Measurements from ENCODE around the gene RAMP1. TPM values are rescaled to one million over a fixed set of nuclear protein-coding genes. Genes with fewer than 3 reads are reported as not detected.

The RAMP1 gene
- total RNA-seq, 1 donor from 2014 or later = 2.1 TPM

DNA sequence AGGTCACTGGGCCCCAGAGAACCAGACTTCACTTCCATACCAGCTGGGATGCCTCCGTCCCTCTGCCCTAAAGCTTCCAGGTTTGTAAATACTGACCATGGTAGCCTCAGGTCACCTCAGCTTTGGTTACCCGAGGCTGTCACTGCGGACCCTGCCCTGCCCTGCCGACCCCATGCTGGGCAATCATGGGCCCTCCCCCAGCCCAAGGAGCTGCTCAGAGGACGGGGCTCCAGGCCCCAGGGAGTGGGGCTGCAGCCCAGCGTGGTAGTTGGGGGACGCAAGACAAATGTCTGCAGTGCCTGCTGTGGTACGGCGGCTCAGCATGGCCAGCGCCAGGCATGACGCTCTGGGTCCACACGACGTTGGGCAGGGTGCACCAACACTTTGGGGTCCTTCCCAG is 25.3 kb downstream of the RAMP1 start:
- TF ChIP-seq, protein P1, sequence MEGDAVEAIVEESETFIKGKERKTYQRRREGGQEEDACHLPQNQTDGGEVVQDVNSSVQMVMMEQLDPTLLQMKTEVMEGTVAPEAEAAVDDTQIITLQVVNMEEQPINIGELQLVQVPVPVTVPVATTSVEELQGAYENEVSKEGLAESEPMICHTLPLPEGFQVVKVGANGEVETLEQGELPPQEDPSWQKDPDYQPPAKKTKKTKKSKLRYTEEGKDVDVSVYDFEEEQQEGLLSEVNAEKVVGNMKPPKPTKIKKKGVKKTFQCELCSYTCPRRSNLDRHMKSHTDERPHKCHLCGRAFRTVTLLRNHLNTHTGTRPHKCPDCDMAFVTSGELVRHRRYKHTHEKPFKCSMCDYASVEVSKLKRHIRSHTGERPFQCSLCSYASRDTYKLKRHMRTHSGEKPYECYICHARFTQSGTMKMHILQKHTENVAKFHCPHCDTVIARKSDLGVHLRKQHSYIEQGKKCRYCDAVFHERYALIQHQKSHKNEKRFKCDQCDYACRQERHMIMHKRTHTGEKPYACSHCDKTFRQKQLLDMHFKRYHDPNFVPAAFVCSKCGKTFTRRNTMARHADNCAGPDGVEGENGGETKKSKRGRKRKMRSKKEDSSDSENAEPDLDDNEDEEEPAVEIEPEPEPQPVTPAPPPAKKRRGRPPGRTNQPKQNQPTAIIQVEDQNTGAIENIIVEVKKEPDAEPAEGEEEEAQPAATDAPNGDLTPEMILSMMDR (IDR thresholded peaks at IDR 0.05; ENCODE audit: unreplicated experiment) = no peak
- H3K36me3 Mint-ChIP-seq = no peaks in the 10 kb centered on the region
- no peak for DNase-seq (ENCODE audit: low spot score in 2 of 2, unreplicated experiment in 2 of 2)
- peaks cover 11% of the 10 kb centered on the region for H3K4me1 Mint-ChIP-seq
- no peak overlapping the region for H3K27ac Mint-ChIP-seq
- no peaks in the 10 kb centered on the region for H3K9me3 Mint-ChIP-seq
- H3K4me3 Mint-ChIP-seq = no peak overlapping the region
- H3K27me3 Mint-ChIP-seq (ENCODE audit: low read depth) = no peaks in the 10 kb centered on the region

- H3K27ac Mint-ChIP-seq = no peak overlapping the region
- no peaks in the 10 kb centered on the region for H3K9me3 Mint-ChIP-seq
- H3K4me1 Mint-ChIP-seq = peaks cover 11% of the 10 kb centered on the region
- no peaks in the 10 kb centered on the region for H3K36me3 Mint-ChIP-seq
- TF ChIP-seq, protein P1 (IDR thresholded peaks at IDR 0.05; ENCODE audit: unreplicated experiment) = no peak
- no peak for DNase-seq (ENCODE audit: low spot score in 2 of 2, unreplicated experiment in 2 of 2)
- H3K4me3 Mint-ChIP-seq = no peak overlapping the region
- no peaks in the 10 kb centered on the region for H3K27me3 Mint-ChIP-seq (ENCODE audit: low read depth)
These were observed 25.9 kb downstream of the RAMP1 start for GRCh38 chr2:237885111-237885930.

DNA sequence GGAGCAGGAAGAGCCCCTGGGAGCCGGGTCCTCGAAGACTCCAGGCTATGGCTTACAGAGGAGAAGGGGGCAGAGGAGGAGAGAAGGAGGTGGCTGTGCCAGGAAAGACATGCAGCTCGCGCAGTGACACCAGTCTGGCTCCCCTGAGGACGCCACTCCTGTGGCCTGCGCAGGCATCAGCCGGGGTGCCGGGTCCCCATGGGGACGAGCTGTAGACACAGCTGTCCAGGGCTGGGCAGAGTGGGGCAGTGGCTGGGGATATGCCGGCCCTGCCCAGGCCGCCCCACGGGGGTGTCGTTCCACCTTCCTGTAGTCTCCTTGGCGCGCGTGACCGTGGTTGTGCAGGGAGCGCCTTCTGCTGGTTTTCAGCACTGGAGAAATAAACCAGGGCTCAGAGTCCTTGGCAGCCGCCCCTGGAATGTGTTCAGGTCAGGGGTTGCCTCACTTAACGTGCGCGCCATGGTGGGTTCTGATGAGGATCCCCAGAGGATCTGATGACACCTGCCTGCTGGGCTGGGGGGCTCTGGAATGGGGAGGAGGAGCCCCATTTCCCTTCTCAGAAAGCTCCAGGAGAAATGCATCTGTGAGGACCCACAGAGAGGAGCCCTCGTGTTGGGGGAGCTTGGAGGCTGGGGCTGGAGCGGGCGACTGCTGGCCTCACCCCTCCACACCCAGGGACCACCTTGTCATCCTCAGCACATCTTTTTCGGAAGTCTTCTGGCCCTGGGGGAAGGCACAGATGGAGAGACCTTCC is 26.7 kb downstream of the RAMP1 start:
- no peak for DNase-seq (ENCODE audit: low spot score in 2 of 2, unreplicated experiment in 2 of 2)
- no peak overlapping the region for H3K27ac Mint-ChIP-seq
- no peaks in the 10 kb centered on the region for H3K9me3 Mint-ChIP-seq
- TF ChIP-seq, protein P1 (IDR thresholded peaks at IDR 0.05; ENCODE audit: unreplicated experiment) = no peak
- H3K27me3 Mint-ChIP-seq (ENCODE audit: low read depth) = no peaks in the 10 kb centered on the region
- H3K4me3 Mint-ChIP-seq = no peak overlapping the region
- no peaks in the 10 kb centered on the region for H3K36me3 Mint-ChIP-seq
- H3K4me1 Mint-ChIP-seq = peaks cover 11% of the 10 kb centered on the region

DNA sequence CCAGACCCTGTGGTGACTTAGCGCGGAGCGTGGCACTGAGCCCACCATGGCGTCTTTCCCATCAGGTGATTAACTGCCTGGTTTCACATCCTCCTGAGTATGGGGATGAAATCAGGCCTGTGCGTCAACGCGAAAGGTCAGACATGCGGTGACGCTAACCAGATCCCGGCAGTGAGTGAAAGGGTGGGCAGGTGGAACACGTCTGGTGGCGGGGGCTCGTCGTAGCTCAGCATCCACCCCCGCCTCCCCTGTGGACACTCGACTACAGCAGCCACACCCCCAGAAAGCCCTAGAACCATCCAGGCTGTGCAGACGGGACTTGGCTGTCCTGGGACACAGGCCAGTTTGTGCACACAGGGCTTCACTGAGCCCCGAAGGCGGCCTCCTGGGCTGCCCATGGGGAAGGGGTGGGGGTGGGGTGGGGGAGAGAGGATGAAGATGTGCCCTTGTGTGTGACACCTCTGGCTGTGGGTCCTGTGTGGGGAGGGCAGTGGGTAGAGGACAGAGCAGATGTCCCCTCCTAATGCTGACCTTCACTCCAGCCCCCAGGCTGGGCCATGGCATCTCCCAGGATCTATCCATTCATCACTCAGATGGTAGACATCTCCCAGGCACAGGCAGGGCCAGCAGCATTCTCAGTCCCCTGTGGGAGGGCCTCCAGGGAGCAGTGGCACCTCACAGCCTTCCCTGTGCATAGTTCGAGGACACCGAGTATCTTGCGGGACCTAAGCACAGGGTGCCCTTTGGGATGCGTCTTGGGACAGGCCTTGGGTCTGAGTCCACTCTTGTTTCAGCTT is 27.5 kb downstream of the RAMP1 start:
- no peak overlapping the region for H3K4me3 Mint-ChIP-seq
- no peaks in the 10 kb centered on the region for H3K36me3 Mint-ChIP-seq
- DNase-seq (ENCODE audit: low spot score in 2 of 2, unreplicated experiment in 2 of 2) = no peak
- peaks cover 11% of the 10 kb centered on the region for H3K4me1 Mint-ChIP-seq
- no peaks in the 10 kb centered on the region for H3K9me3 Mint-ChIP-seq
- H3K27ac Mint-ChIP-seq = no peak overlapping the region
- TF ChIP-seq, protein P1 (IDR thresholded peaks at IDR 0.05; ENCODE audit: unreplicated experiment) = no peak
- no peaks in the 10 kb centered on the region for H3K27me3 Mint-ChIP-seq (ENCODE audit: low read depth)

DNA sequence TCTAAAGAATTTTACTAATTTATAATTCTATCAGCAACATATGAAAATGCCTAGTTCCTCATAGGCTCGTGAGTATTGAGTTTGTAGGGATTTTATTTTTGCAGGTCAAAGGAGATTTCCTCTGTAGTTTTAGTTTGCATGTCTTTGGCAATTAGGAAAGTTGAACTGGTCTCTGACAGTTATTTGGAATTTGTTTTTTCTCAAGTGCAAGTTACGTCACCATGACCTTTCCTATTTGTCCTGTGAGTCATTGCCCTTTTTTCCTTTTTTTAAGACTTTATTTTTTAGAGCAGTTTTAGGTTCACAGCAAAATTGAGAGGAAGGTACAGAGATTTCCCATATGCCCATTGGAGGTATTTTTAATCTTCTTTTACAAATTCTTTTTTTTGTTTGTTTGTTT is 29.0 kb downstream of the RAMP1 start:
- TF ChIP-seq, protein P1 (IDR thresholded peaks at IDR 0.05; ENCODE audit: unreplicated experiment) = no peak
- Mint-ChIP-seq H3K36me3 (no peaks in the 10 kb centered on the region), H3K9me3 (no peaks in the 10 kb centered on the region), H3K4me3 (no peak overlapping the region), H3K27me3 (ENCODE audit: low read depth) (no peaks in the 10 kb centered on the region), H3K4me1 (peaks cover 13% of the 10 kb centered on the region), H3K27ac (no peak overlapping the region)
- DNase-seq (ENCODE audit: low spot score in 2 of 2, unreplicated experiment in 2 of 2) = no peak
